GM10248 (cell line): Measurements from ENCODE around the gene FGF4.

Experiments
- CTCF ChIA-PET: fragments of 300-600 bp; sonication (Branson Sonifier 250); formaldehyde crosslinking; extraction: SDS; loops from one replicate; lab custom pipeline; 2021; ENCODE audit warnings: antibody characterized with exemption; lab: Yijun Ruan, JAX
- POLR2A ChIA-PET: fragments of 350-650 bp; sonication (Branson Sonifier 250); formaldehyde crosslinking; extraction: SDS; loops from one replicate; lab custom pipeline; 2020; ENCODE audit warnings: antibody characterized with exemption; lab: Yijun Ruan, JAX
- DNase-seq: peaks from one replicate; pipeline ENCODE4 v3.0.0; 2012; ENCODE audit errors: extremely low spot score
- CTCF ChIP-seq: IDR thresholded peaks from 2 replicates; pipeline ENCODE4 v1.5.1; 2012; ENCODE audit warnings: mild to moderate bottlenecking, low read depth; ENCODE audit errors: extremely low read depth, missing control alignments, control extremely low read depth

The FGF4 gene

GRCh38 chr11:69814411-69814810 is 39.3 kb upstream of the FGF4 start:
- DNase-seq: no peak
- CTCF ChIA-PET: no interaction called here
- POLR2A ChIA-PET: no interaction called here
- TF ChIP-seq CTCF: no peak

DNA sequence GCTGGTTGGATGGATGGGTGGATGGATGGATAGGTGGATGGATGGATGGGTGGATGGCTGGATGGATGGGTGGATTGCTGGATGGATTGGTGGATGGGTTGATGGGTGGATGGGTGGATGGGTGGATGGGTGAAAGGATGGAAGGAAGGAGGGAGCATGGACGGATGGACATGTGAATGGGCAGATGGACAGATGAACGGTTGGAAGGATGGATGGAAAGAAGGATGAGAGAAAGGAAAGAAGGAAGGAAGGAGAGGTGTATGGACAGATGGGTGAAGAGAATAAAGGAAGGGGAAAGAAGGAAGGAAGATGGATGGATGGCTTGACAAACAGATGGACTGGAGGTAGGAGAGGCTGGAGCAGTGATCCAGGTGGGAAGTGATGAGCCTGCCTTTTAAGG is 38.7 kb upstream of the FGF4 start:
- DNase-seq: no peak
- CTCF ChIA-PET: no interaction called here
- POLR2A ChIA-PET: no interaction called here
- TF ChIP-seq CTCF: no peak

DNA sequence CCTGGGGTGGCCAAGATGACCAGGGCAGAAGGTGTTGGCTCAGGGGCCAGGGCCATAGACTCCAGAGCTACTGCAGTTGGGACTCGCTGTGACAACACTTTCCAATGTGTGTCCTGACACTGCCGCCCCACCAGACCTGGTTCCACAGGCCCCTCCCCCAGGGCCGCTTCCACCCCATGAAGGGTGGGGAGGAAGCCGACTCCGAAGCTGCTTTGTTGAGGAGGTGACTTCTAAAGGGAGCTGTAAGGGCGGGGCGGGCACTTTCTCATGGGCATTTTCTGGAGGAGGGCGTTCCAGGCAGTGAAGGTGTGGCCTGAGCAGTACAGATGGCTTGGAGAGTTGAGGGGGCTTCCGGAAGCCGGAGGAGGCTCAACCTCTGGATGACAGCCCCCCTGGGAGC is 37.8 kb upstream of the FGF4 start:
- DNase-seq: no peak
- ChIA-PET POLR2A (no interaction called here), CTCF (no interaction called here)
- TF ChIP-seq CTCF: no peak

DNA sequence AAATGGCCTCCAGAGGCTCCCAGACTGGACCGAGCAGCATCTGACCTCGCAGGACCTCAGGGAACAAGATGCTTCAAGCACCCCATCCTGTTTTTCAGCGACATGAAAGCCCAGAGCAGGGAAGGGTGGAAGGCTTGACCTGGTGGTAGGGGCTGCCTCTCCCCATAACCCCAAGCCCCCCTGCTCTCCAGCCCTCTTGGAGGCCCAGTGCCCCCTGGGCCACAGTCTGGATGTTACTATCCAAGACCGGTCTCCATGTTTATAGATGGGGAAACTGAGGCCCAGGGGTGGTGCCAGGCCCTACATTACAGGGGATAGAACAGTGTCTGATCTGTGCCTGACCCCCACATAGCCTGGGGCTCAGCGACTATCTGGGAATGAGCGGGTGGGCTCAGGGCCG is 37.1 kb upstream of the FGF4 start:
- POLR2A ChIA-PET: no interaction called here
- no peak for TF ChIP-seq CTCF
- CTCF ChIA-PET: no interaction called here
- DNase-seq: no peak

DNA sequence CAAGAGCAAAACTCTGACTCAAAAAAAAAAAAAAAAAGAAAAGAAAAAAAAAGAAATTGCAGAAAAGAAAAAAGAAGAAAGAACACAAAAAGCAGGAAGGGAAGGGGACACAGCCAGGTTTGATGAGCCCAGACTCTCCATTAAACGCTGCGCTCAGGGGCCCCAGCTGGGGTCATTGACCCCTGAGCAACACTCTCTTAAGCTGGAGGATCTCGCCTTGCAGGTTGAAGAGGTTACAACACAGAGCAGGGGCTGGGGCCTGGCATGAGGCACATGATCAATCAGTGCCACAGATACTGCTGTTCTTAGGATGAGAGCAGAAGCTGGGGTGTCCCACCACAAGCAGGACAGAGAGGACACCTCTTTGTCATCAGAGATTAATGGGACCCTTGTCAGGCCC is 36.3 kb upstream of the FGF4 start:
- DNase-seq: no peak
- CTCF ChIA-PET: interaction anchor here (1.6 kb wide), 1 partner anchor 11 kb away, joined by 5 read pairs; no protein-coding TSS in a partner anchor
- TF ChIP-seq CTCF: no peak
- POLR2A ChIA-PET: no interaction called here

- no peak for TF ChIP-seq CTCF
- ChIA-PET CTCF (interaction anchor here (1.1 to 1.6 kb wide), 2 partner anchors 10 to 63 kb away, joined by 3 to 5 read pairs; no protein-coding TSS in a partner anchor), POLR2A (no interaction called here)
- no peak for DNase-seq
Measured at GRCh38 chr11:69810289-69811118, 35.4 kb upstream of the FGF4 start.
